Activated CD4-positive, alpha-beta T cell treated with anti-CD3 and anti-CD28 coated beads for 36 hours (primary cell): ENCODE measurements around the gene FKBP2. TPM values are rescaled to one million over a fixed set of nuclear protein-coding genes. Genes with fewer than 3 reads are reported as not detected.

ENCODE experiments used
- ATAC-seq: fragments of 200-7000 bp; cut with Tn5 transposase; one replicate; pipeline ENCODE4 v1.10.0; 2021; ENCODE audit warnings: mild to moderate bottlenecking, moderate library complexity
- CTCF ChIA-PET: fragments of 350-600 bp; sonication (Branson Sonifier 250); formaldehyde crosslinking; loops from one replicate; lab custom pipeline; 2021; ENCODE audit warnings: antibody characterized with exemption; lab: Charles Lee
- POLR2A ChIA-PET: fragments of 350-600 bp; sonication (Branson Sonifier 250); formaldehyde crosslinking; loops from one replicate; lab custom pipeline; 2021; ENCODE audit warnings: antibody characterized with exemption, inconsistent platforms; lab: Charles Lee
- DNase-seq: peaks from one replicate; pipeline ENCODE4 v3.0.0-alpha.2; 2020
- H3K27ac Mint-ChIP-seq: one replicate; pipeline ENCODE4 v1.8.0; 2021; ENCODE audit warnings: mixed read lengths
- H3K27me3 Mint-ChIP-seq: one replicate; pipeline ENCODE4 v1.8.0; 2021; ENCODE audit warnings: mixed read lengths
- H3K36me3 Mint-ChIP-seq: one replicate; pipeline ENCODE4 v1.8.0; 2021; ENCODE audit warnings: low read depth, mixed read lengths
- H3K4me1 Mint-ChIP-seq: one replicate; pipeline ENCODE4 v1.8.0; 2021; ENCODE audit warnings: mixed read lengths
- H3K4me3 Mint-ChIP-seq: one replicate; pipeline ENCODE4 v1.8.0; 2021; ENCODE audit warnings: mild to moderate bottlenecking, moderate library complexity, mixed read lengths
- H3K9me3 Mint-ChIP-seq: one replicate; pipeline ENCODE4 v1.8.0; 2021; ENCODE audit warnings: low read depth, mixed read lengths
- intact Hi-C, 2 experiments: fragments of 100-400 bp; cut with DNase I in 1 of 2; cut with micrococcal nuclease in 1 of 2; formaldehyde crosslinking; loops; one replicate each; pipeline versions ENCODE4 v1.14.2 to v1.15.1; 2022 to 2024; cut with DNase I, micrococcal nuclease
- total RNA-seq, 2 experiments: library from RNA; stranded (reverse); gene quantifications; one replicate each; pipeline ENCODE4 v1.2.3, GENCODE V29; 2021

Gene FKBP2
- total RNA-seq, 2 experiments from 2014 or later, result 19.9 to 21.3 TPM

- Mint-ChIP-seq H3K36me3 (peaks cover 2% of the 10 kb centered on the region), H3K4me3 (no peak overlapping the region), H3K27me3 (no peaks in the 10 kb centered on the region), H3K9me3 (no peaks in the 10 kb centered on the region), H3K27ac (no peak overlapping the region), H3K4me1 (peaks cover 13% of the 10 kb centered on the region)
- POLR2A ChIA-PET, result interaction anchor here (1.0 kb wide), 1 partner anchor 65 kb away, joined by 5 read pairs; no protein-coding TSS in a partner anchor
- ATAC-seq (no peak), DNase-seq (no peak)
- intact Hi-C loops, result no loop called here
- CTCF ChIA-PET, result interaction anchor here (1.2 to 1.3 kb wide), 2 partner anchors 14 to 47 kb away, joined by 3 read pairs; partner anchors contain the start of gene FERMT3
Measured at GRCh38 chr11:64254326-64254725, 13.4 kb downstream of the FKBP2 start.

DNA sequence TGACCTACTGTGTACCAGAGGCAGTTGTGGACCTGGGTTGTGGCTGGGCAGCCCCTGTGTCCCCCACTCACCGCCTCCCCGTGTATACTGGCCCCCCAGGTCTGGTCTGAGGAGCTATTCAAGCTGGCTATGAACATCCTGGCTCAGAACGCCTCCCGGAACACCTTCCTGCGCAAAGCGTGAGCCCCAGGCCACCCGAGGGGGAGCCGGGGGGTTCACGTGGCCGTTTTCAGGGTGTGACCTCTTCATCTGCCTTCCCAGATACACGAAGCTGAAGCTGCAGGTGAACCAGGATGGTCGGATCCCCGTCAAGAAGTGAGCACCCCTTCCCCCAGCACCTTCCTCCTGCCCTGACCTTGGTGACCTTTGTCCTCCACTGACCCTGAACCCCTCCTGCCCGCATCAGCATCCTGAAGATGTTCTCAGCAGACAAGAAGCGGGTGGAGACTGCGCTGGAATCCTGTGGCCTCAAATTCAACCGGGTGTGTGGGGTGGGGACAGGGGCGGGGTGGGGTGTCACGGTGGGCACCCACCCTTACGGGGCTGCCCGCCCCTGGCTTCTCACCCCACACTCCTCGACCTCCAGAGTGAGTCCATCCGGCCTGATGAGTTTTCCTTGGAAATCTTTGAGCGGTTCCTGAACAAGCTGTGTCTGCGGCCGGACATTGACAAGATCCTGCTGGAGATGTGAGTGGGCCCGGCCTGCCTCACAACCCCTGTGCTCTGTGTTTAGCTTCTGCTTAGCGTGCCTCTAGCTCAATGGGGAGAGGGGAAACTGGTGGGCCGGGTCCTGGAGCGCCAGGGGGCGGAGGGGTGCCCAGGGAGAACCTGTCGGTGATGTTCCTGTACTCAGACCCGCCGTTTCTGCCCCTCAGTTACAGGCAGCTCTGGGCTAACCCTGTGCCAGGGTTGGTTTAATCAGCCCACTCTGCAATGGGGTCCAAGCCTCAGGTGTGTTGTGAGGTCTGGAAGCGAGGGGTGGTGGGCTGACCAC, 14.5 kb downstream of the FKBP2 start:
- no peak for ATAC-seq
- ChIA-PET CTCF (interaction anchor here (0.6 to 1.2 kb wide), 3 partner anchors 12 to 488 kb away, joined by 3 read pairs; no protein-coding TSS in a partner anchor), POLR2A (interaction anchor here (1.0 kb wide), 1 partner anchor 66 kb away, joined by 5 read pairs; no protein-coding TSS in a partner anchor)
- no peak for DNase-seq
- H3K4me3 Mint-ChIP-seq, result no peak overlapping the region
- H3K4me1 Mint-ChIP-seq, result peaks cover 20% of the 10 kb centered on the region
- intact Hi-C loops, result no loop called here
- no peaks in the 10 kb centered on the region for H3K9me3 Mint-ChIP-seq
- H3K27ac Mint-ChIP-seq, result no peak overlapping the region
- H3K27me3 Mint-ChIP-seq, result no peaks in the 10 kb centered on the region
- H3K36me3 Mint-ChIP-seq, result peaks cover 6% of the 10 kb centered on the region

DNA sequence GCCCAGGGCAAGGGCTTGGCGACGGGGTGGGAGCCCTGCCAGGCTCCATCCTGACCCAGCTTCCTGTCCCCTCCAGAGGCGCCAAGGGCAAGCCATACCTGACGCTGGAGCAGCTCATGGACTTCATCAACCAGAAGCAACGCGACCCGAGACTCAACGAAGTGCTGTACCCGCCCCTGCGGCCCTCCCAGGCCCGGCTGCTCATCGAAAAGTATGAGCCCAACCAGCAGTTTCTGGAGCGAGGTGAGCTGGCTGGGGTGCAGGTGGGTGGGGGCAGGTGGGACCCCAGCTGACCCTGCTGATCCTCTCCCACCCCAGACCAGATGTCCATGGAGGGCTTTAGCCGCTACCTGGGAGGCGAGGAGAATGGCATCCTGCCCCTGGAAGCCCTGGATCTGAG, 15.4 kb downstream of the FKBP2 start:
- Mint-ChIP-seq H3K36me3 (peaks cover 6% of the 10 kb centered on the region), H3K27me3 (no peaks in the 10 kb centered on the region), H3K4me3 (no peak overlapping the region), H3K9me3 (no peaks in the 10 kb centered on the region), H3K27ac (no peak overlapping the region), H3K4me1 (peaks cover 17% of the 10 kb centered on the region)
- POLR2A ChIA-PET, result no interaction called here
- intact Hi-C loops, result no loop called here
- CTCF ChIA-PET, result interaction anchor here (1.1 to 1.6 kb wide), 3 partner anchors 11 to 48 kb away, joined by 3 read pairs; no protein-coding TSS in a partner anchor
- ATAC-seq, result no peak
- DNase-seq, result no peak

- intact Hi-C loops, result no loop called here
- H3K4me1 Mint-ChIP-seq, result peaks cover 11% of the 10 kb centered on the region
- no peak overlapping the region for H3K4me3 Mint-ChIP-seq
- CTCF ChIA-PET, result interaction anchor here (0.6 to 0.7 kb wide), 2 partner anchors 17 to 83 kb away, joined by 3 to 4 read pairs; partner anchors contain the start of gene FKBP2
- peaks cover 7% of the 10 kb centered on the region for H3K36me3 Mint-ChIP-seq
- POLR2A ChIA-PET, result no interaction called here
- H3K27ac Mint-ChIP-seq, result no peak overlapping the region
- H3K27me3 Mint-ChIP-seq, result no peaks in the 10 kb centered on the region
- no peaks in the 10 kb centered on the region for H3K9me3 Mint-ChIP-seq
- DNase-seq (no peak), ATAC-seq (no peak)
Measured at GRCh38 chr11:64258356-64258755, 17.5 kb downstream of the FKBP2 start.

GRCh38 chr11:64258946-64259532, 18.1 kb downstream of the FKBP2 start:
- H3K36me3 Mint-ChIP-seq, result peaks cover 7% of the 10 kb centered on the region
- intact Hi-C loops, result no loop called here
- ChIA-PET CTCF (no interaction called here), POLR2A (no interaction called here)
- peak overlapping the region; percentile 40 for H3K27ac Mint-ChIP-seq
- DNase-seq (no peak), ATAC-seq (no peak)
- no peaks in the 10 kb centered on the region for H3K9me3 Mint-ChIP-seq
- no peak overlapping the region for H3K4me3 Mint-ChIP-seq
- H3K4me1 Mint-ChIP-seq, result peaks cover 11% of the 10 kb centered on the region
- no peaks in the 10 kb centered on the region for H3K27me3 Mint-ChIP-seq

DNA sequence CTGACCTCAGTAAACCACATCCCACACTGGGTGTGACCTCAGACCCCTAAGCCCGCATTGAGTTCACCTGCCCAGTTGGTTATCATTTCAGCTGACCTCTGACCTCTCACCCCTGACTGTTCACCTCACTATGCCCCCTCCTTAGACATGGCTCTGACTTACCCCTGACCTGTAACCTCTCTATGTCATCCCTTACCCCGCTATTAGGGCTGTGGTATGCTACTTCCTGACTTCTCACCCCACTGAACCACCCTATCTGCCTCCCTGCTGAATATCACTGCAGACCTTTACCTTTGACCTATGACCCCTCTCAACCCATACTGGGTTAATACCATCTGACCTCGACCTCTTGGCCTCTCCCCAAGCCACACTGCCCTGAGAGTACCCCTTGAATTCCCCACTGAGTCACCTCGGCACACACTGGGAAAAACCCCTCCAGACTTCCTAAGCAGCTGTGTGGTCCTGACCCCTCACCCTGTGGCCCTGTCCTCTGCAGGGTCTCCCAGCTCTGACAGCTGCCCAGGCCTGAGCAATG, 18.7 kb downstream of the FKBP2 start:
- intact Hi-C loops, result no loop called here
- DNase-seq (no peak), ATAC-seq (peak; percentile 50)
- Mint-ChIP-seq H3K27me3 (no peaks in the 10 kb centered on the region), H3K9me3 (no peaks in the 10 kb centered on the region), H3K4me1 (peaks cover 11% of the 10 kb centered on the region), H3K27ac (peak overlapping the region; percentile 40), H3K4me3 (no peak overlapping the region), H3K36me3 (peaks cover 7% of the 10 kb centered on the region)
- POLR2A ChIA-PET, result no interaction called here
- CTCF ChIA-PET, result no interaction called here

DNA sequence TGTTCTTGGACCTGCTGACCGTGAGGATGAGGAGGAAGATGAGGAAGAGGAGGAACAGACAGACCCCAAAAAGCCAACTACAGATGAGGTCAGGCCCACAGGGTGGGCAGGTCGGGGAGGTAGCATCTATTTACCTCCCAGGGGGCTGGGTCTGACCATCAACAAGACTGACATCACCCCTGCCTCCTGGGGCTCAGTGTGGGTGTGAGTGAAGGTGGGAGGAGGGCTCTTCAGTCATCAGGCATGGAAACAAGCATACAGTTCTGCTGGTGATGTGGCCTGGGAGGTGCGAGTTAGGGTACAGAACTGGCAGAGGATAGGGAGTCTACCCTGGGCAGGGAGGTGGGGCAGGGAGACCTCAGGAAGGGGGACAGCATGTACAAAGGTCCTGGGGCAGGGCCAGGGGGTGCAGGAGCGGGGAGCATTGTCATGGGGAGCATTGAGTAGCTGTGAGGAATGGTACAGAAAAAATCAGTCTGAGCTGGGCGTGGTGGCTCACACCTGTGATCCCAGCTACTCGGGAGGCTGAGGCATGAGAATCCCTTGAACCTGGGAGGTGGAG, 19.3 kb downstream of the FKBP2 start:
- ChIA-PET CTCF (interaction anchor here (1.6 kb wide), 1 partner anchor 10 kb away, joined by 3 read pairs; no protein-coding TSS in a partner anchor), POLR2A (no interaction called here)
- ATAC-seq (peak; percentile 43), DNase-seq (no peak)
- Mint-ChIP-seq H3K4me3 (no peak overlapping the region), H3K27me3 (no peaks in the 10 kb centered on the region), H3K4me1 (peaks cover 11% of the 10 kb centered on the region), H3K36me3 (peaks cover 7% of the 10 kb centered on the region), H3K9me3 (no peaks in the 10 kb centered on the region), H3K27ac (no peak overlapping the region)
- intact Hi-C loops, result no loop called here

DNA sequence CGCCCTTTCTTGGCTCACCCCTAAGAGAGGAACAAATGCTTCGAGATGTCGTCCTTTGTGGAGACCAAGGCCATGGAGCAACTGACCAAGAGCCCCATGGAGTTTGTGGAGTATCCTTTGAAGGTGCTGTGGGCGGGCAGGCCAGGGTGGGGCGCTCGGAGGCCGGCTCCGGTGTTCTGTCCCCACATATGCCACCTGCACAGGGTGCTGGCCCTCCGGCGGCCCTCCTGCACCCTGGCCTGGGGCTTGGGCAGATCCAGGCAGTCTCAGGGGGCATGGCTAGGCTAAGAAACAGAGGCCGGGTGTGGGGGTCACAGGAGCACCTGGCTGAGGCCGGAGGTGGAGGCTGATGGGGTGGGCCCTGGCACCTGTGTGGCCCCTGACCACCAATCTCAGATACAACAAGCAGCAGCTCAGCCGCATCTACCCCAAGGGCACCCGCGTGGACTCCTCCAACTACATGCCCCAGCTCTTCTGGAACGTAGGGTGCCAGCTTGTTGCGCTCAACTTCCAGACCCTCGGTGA, 20.7 kb downstream of the FKBP2 start:
- intact Hi-C loops, result no loop called here
- Mint-ChIP-seq H3K36me3 (peaks cover 7% of the 10 kb centered on the region), H3K27me3 (no peaks in the 10 kb centered on the region), H3K4me1 (peaks cover 11% of the 10 kb centered on the region), H3K9me3 (no peaks in the 10 kb centered on the region), H3K27ac (no peak overlapping the region), H3K4me3 (no peak overlapping the region)
- ATAC-seq (no peak), DNase-seq (no peak)
- ChIA-PET CTCF (interaction anchor here (0.6 to 1.6 kb wide), 2 partner anchors 10 to 12 kb away, joined by 3 read pairs; no protein-coding TSS in a partner anchor), POLR2A (interaction anchor here (0.6 to 1.0 kb wide), 2 partner anchors 30 to 39 kb away, joined by 3 to 5 read pairs; no protein-coding TSS in a partner anchor)

- intact Hi-C loops, result no loop called here
- H3K36me3 Mint-ChIP-seq, result peaks cover 7% of the 10 kb centered on the region
- H3K9me3 Mint-ChIP-seq, result no peaks in the 10 kb centered on the region
- ATAC-seq (no peak), DNase-seq (no peak)
- no peak overlapping the region for H3K4me3 Mint-ChIP-seq
- ChIA-PET POLR2A (no interaction called here), CTCF (interaction anchor here (0.6 to 1.0 kb wide), 3 partner anchors 10 to 38 kb away, joined by 3 read pairs; no protein-coding TSS in a partner anchor)
- H3K4me1 Mint-ChIP-seq, result peaks cover 11% of the 10 kb centered on the region
- H3K27me3 Mint-ChIP-seq, result no peaks in the 10 kb centered on the region
- no peak overlapping the region for H3K27ac Mint-ChIP-seq
Measured at GRCh38 chr11:64262271-64263002, 21.5 kb downstream of the FKBP2 start.
